A549 (cell line): ENCODE data around the gene GPR176. TPM values are rescaled to one million over a fixed set of nuclear protein-coding genes. Genes with fewer than 3 reads are reported as not detected.

Experiments
- ATAC-seq, 2 experiments: fragments of 200-7000 bp in 1 of 2; fragments of >200 bp in 1 of 2; cut with Nextera tagmentation in 1 of 2; cut with Tn5 transposase in 1 of 2; 3 replicates each; pipeline versions ENCODE4 v1.8.0 to v1.9.1; 2018 to 2020; ENCODE audit warnings: mild to moderate bottlenecking in 1 of 2, moderate library complexity in 1 of 2
- CTCF ChIA-PET: fragments of 300-600 bp; sonication (Branson Sonifier 250); formaldehyde crosslinking; extraction: SDS; loops from one replicate; lab custom pipeline; 2021; ENCODE audit warnings: antibody characterized with exemption, inconsistent platforms; lab: Yijun Ruan, JAX
- POLR2A ChIA-PET: fragments of 350-600 bp; formaldehyde crosslinking; extraction: SDS; loops from one replicate; lab custom pipeline; 2021; ENCODE audit warnings: antibody characterized with exemption, inconsistent platforms; lab: Yijun Ruan, JAX
- DNase-seq, 2 experiments: peaks; one replicate each; pipeline versions ENCODE4 v3.0.0 to v3.0.0-alpha.2; 2011 to 2016; ENCODE audit warnings: low read depth in 1 of 2, low spot score in 1 of 2
- FAIRE-seq: peaks from 2 replicates; lab custom pipeline; 2011; peaks lifted over from hg19 to GRCh38; lab: Jason Lieb, UNC
- H3K27ac ChIP-seq, 2 experiments: fragments of >200 bp; sonication (Bioruptor Twin); formaldehyde crosslinking; 3 replicates each; pipeline ENCODE4 v1.5.1; 2016 to 2017
- H3K4me1 ChIP-seq: fragments of >200 bp; sonication (Bioruptor Twin); formaldehyde crosslinking; 3 replicates; pipeline ENCODE4 v1.6.1; 2016
- H3K4me2 ChIP-seq: fragments of >200 bp; sonication (Bioruptor Twin); formaldehyde crosslinking; 3 replicates; pipeline ENCODE4 v1.6.1; 2016
- H3K4me3 ChIP-seq: fragments of >200 bp; sonication (Bioruptor Twin); formaldehyde crosslinking; 3 replicates; pipeline ENCODE4 v1.5.1; 2016
- H3K9me3 ChIP-seq: fragments of >200 bp; sonication (Bioruptor Twin); formaldehyde crosslinking; 3 replicates; pipeline ENCODE4 v1.6.1; 2016
- BHLHE40 ChIP-seq: IDR thresholded peaks from 2 replicates; pipeline ENCODE4 v1.6.1; 2012; ENCODE audit warnings: low read depth, low read length, inconsistent platforms
- CEBPB ChIP-seq, 2 experiments: fragments of >200 bp in 1 of 2; sonication (Bioruptor Twin) in 1 of 2; formaldehyde crosslinking in 1 of 2; IDR thresholded peaks; 2 replicates each; pipeline ENCODE4 v1.6.1; 2012 to 2016
- CHD4 ChIP-seq: fragments of 200-600 bp; sonication (generic); IDR thresholded peaks from 2 replicates; pipeline ENCODE4 v1.6.1; 2016; ENCODE audit warnings: antibody characterized with exemption, mild to moderate bottlenecking, borderline replicate concordance
- E2F6 ChIP-seq: IDR thresholded peaks from 2 replicates; pipeline ENCODE4 v1.6.1; 2012; ENCODE audit warnings: low read depth, borderline replicate concordance
- EHMT2 ChIP-seq: fragments of 200-600 bp; sonication (generic); IDR thresholded peaks from 2 replicates; pipeline ENCODE4 v1.6.1; 2016; ENCODE audit warnings: antibody characterized with exemption, low read depth, mild to moderate bottlenecking, moderate library complexity
- ELK1 ChIP-seq: fragments of 150-350 bp; IDR thresholded peaks from 2 replicates; pipeline ENCODE4 v1.6.1; 2014; ENCODE audit warnings: low read depth, mild to moderate bottlenecking, low read length
- ESRRA ChIP-seq: fragments of 150-350 bp; IDR thresholded peaks from 2 replicates; pipeline ENCODE4 v1.6.1; 2014; ENCODE audit warnings: mild to moderate bottlenecking, low read length, borderline replicate concordance
- FOXS1 ChIP-seq: fragments of 250-450 bp; sonication (Bioruptor Pico); IDR thresholded peaks from 2 replicates; pipeline ENCODE4 v1.5.0; 2020; ENCODE audit warnings: mild to moderate bottlenecking, moderate library complexity
- GATA3 ChIP-seq: IDR thresholded peaks from 2 replicates; pipeline ENCODE4 v1.6.1; 2012; ENCODE audit warnings: borderline replicate concordance
- HES2 ChIP-seq: fragments of >200 bp; sonication (Bioruptor Twin); formaldehyde crosslinking; IDR thresholded peaks from 2 replicates; pipeline ENCODE4 v1.6.1; 2016
- HEYL ChIP-seq: fragments of 250-450 bp; sonication (Bioruptor Pico); IDR thresholded peaks from 2 replicates; pipeline ENCODE4 v1.8.0; 2021; ENCODE audit warnings: mild to moderate bottlenecking, moderate library complexity
- HOXB13 ChIP-seq: fragments of 250-450 bp; sonication (Bioruptor Pico); IDR thresholded peaks from 2 replicates; pipeline ENCODE4 v1.5.0; 2020; ENCODE audit warnings: low read depth, mild to moderate bottlenecking, moderate library complexity
- KDM1A ChIP-seq: fragments of 200-600 bp; sonication (generic); IDR thresholded peaks from 2 replicates; pipeline ENCODE4 v1.6.1; 2016; ENCODE audit warnings: low read depth, mild to moderate bottlenecking
- MAX ChIP-seq: IDR thresholded peaks from 2 replicates; pipeline ENCODE4 v1.6.1; 2012
- MAZ ChIP-seq: fragments of 150-350 bp; IDR thresholded peaks from 2 replicates; pipeline ENCODE4 v1.6.1; 2014; ENCODE audit warnings: antibody characterized with exemption, low read depth, low read length, borderline replicate concordance
- MYC ChIP-seq: IDR thresholded peaks from 2 replicates; pipeline ENCODE4 v1.6.1; 2012; ENCODE audit warnings: mild to moderate bottlenecking, inconsistent platforms, low read length, improper control_type of control experiment, borderline replicate concordance
- POLR2AphosphoS2 ChIP-seq: conservative IDR thresholded peaks from 2 replicates; pipeline ENCODE4 v1.6.1; 2012; ENCODE audit warnings: low read length, improper control_type of control experiment, inconsistent platforms
- RCOR1 ChIP-seq: fragments of 150-350 bp; IDR thresholded peaks from 2 replicates; pipeline ENCODE4 v1.6.1; 2014; ENCODE audit warnings: antibody characterized with exemption, low read length, low read depth
- RFX5 ChIP-seq: fragments of 450-650 bp; IDR thresholded peaks from 2 replicates; pipeline ENCODE4 v1.7.1; 2014; ENCODE audit warnings: antibody characterized with exemption, mild to moderate bottlenecking, moderate library complexity
- SMC3 ChIP-seq: fragments of >200 bp; sonication (Bioruptor Twin); formaldehyde crosslinking; IDR thresholded peaks from 3 replicates; pipeline ENCODE4 v1.6.1; 2018; ENCODE audit warnings: inconsistent platforms
- SREBF2 ChIP-seq: fragments of 450-650 bp; IDR thresholded peaks from 2 replicates; pipeline ENCODE4 v1.6.1; 2014; ENCODE audit warnings: mild to moderate bottlenecking, moderate library complexity
- USF2 ChIP-seq: fragments of 450-650 bp; IDR thresholded peaks from 2 replicates; pipeline ENCODE4 v1.6.1; 2014; ENCODE audit warnings: antibody characterized with exemption
- WGBS: methylation state at CpG from one replicate; pipeline ENCODE4 v1.1.6; 2017; ENCODE audit errors: missing lambda C conversion rate; 5-methylcytosine and 5-hydroxymethylcytosine counted together
- polyA plus RNA-seq, 4 experiments: library from polyadenylated mRNA; depleted of rRNA in 3 of 4; stranded (reverse); fragments of >200 nt; fragmentation: RNase III in 1 of 4; extraction: RNeasy Plus Mini Kit Qiagen cat#74134 plus additional on column Dnase treatment in 1 of 4; gene quantifications; 2 replicates in 3 of 4; 3 replicates in 1 of 4; pipeline ENCODE4 v1.2.3, GENCODE V29; 2011 to 2017

Gene GPR176
- polyA plus RNA-seq, 2 of the 4 experiments (the other 2 are of a cell fraction) = 1.5 to 8.1 TPM

- no peak for TF ChIP-seq E2F6
- no peak for TF ChIP-seq SREBF2
- no peak for TF ChIP-seq FOXS1 (CRISPR knock-in tag)
- TF ChIP-seq RFX5 = no peak
- no peak for TF ChIP-seq POLR2AphosphoS2
These were observed 37.4 kb upstream of the GPR176 start (continued) for GRCh38 chr15:39957481-39957880.

GRCh38 chr15:39953521-39953920 lies 33.5 kb upstream of the GPR176 start:
- POLR2A ChIA-PET = interaction anchor here (0.5 to 1.4 kb wide), 3 partner anchors 19 to 95 kb away, joined by 3 to 5 read pairs (median 5); partner anchors contain the start of gene EIF2AK4
- no peak for FAIRE-seq
- Histone ChIP-seq H3K9me3 (no peaks in the 10 kb centered on the region), H3K4me3 (no peak overlapping the region), H3K27ac (no peak overlapping the region), H3K4me1 (no peaks in the 10 kb centered on the region), H3K4me2 (no peak overlapping the region)
- CTCF ChIA-PET = no interaction called here
- TF ChIP-seq FOXS1 (CRISPR knock-in tag) = no peak
- peak in 1 of 2 experiments; percentile 56; a peak in 2 of 4 replicates for TF ChIP-seq CEBPB (IDR thresholded peaks at IDR 0.05)
- no peak for ATAC-seq
- DNase-seq = no peak
- WGBS = 93% methylated on average over 4 of the region's 4 CpGs

GRCh38 chr15:39951561-39951960 lies 31.5 kb upstream of the GPR176 start:
- CTCF ChIA-PET = no interaction called here
- Histone ChIP-seq H3K4me3 (no peak overlapping the region), H3K27ac (no peak overlapping the region), H3K9me3 (no peaks in the 10 kb centered on the region), H3K4me2 (no peak overlapping the region), H3K4me1 (no peaks in the 10 kb centered on the region)
- ATAC-seq (no peak), DNase-seq (no peak), FAIRE-seq (no peak)
- POLR2A ChIA-PET = no interaction called here
- TF ChIP-seq SMC3 (no peak), ESRRA (no peak), GATA3 (no peak), E2F6 (no peak), FOXS1 (CRISPR knock-in tag) (no peak), MYC (no peak), CHD4 (no peak), MAZ (no peak), ELK1 (no peak), HOXB13 (CRISPR knock-in tag) (no peak), RCOR1 (no peak), HEYL (CRISPR knock-in tag) (no peak), EHMT2 (no peak), HES2 (no peak), BHLHE40 (no peak), MAX (no peak), USF2 (no peak), KDM1A (no peak), RFX5 (no peak)
- 95% methylated on average over 7 of the region's 7 CpGs for WGBS
